ENCODE data around the gene ITPRID1.

- TF ChIP-seq EZH2 (IDR thresholded peaks at IDR 0.05; ENCODE audit: insufficient read depth, poor library complexity, severe bottlenecking): no peak
- no peak for TF ChIP-seq EZH2phosphoT487 (IDR thresholded peaks at IDR 0.05; ENCODE audit: insufficient read depth, low read depth)
These were observed 48.1 kb downstream of the ITPRID1 start for GRCh38 chr7:31562002-31562401.

Data from GM23248 (cell line).